Spinal cord (tissue), 10 donors: ENCODE measurements around the gene PIP4K2C. TPM values are rescaled to one million over a fixed set of nuclear protein-coding genes. Genes with fewer than 3 reads are reported as not detected.
"Not testable (repeated sequence)": the region's sequence is repeated elsewhere in the genome, so short reads cannot be mapped to it uniquely, and the experiment has no call there.

Source experiments
- DNase-seq, 6 donors: peaks; one replicate each; pipeline versions ENCODE4 v3.0.0 to v3.0.0-alpha.2; 2013 to 2015; ENCODE audit warnings: low spot score in 6 of 6, low read depth in 4 of 6
- H3K27ac ChIP-seq: one replicate; pipeline ENCODE4 v1.5.1; 2013; ENCODE audit warnings: low read depth, low read length, control low read depth
- H3K27me3 ChIP-seq: one replicate; pipeline ENCODE4 v1.6.1; 2013; ENCODE audit warnings: low read length; ENCODE audit not compliant: control insufficient read depth, insufficient read depth
- H3K36me3 ChIP-seq: one replicate; pipeline ENCODE4 v1.6.1; 2013; ENCODE audit warnings: low read length; ENCODE audit not compliant: control insufficient read depth, insufficient read depth
- H3K4me1 ChIP-seq: one replicate; pipeline ENCODE4 v1.6.1; 2013; ENCODE audit warnings: low read length; ENCODE audit not compliant: control insufficient read depth, insufficient read depth
- H3K4me3 ChIP-seq: one replicate; pipeline ENCODE4 v1.5.1; 2013; ENCODE audit warnings: low read depth, low read length, control low read depth
- H3K9me3 ChIP-seq: one replicate; pipeline ENCODE4 v1.6.1; 2013; ENCODE audit warnings: low read length; ENCODE audit not compliant: control insufficient read depth, insufficient read depth
- WGBS: methylation state at CpG from one replicate; pipeline ENCODE4 v1.1.5; 2013; ENCODE audit warnings: missing lambda C conversion rate; ENCODE audit not compliant: insufficient coverage; 5-methylcytosine and 5-hydroxymethylcytosine counted together
- polyA plus RNA-seq, 2 donors: library from polyadenylated mRNA; unstranded; fragments of 120-200 nt; gene quantifications; one replicate each; pipeline ENCODE4 v1.2.1, GENCODE V29; 2013; ENCODE audit not compliant: insufficient read length in 2 of 2
- total RNA-seq, 2 donors: library from RNA; depleted of rRNA in 1 of 2; stranded (reverse); fragments of 120-200 nt in 1 of 2; fragments of >200 nt in 1 of 2; gene quantifications; one replicate each; pipeline versions ENCODE4 v1.2.3 to v1.2.4, GENCODE V29; 2013 to 2014
- donor health status: healthy.

PIP4K2C gene
- total and polyA plus RNA-seq, 4 donors: 12.5 to 20.7 (median 19.4) TPM

- not testable (repeated sequence) for H3K27me3 ChIP-seq, H3K9me3 ChIP-seq, H3K27ac ChIP-seq, H3K4me3 ChIP-seq, H3K36me3 ChIP-seq, H3K4me1 ChIP-seq, DNase-seq
- WGBS: no CpG with 5 or more reads among the region's 15 CpGs
These were observed 55.7 kb downstream of the PIP4K2C start for GRCh38 chr12:57646659-57647049.

Other genes with a start within 250 kb of the PIP4K2C start
- gene R3HDM2, start 160.1 kb upstream of the PIP4K2C start, total RNA-seq: 10 to 100 TPM; 42.7 to 46.4 TPM
- gene R3HDM2, start 160.1 kb upstream of the PIP4K2C start, polyA plus RNA-seq: 10 to 100 TPM; 83.9 to 98.2 TPM
- not detected for gene INHBC, start 156.4 kb upstream of the PIP4K2C start, total RNA-seq
- gene INHBC, start 156.4 kb upstream of the PIP4K2C start, polyA plus RNA-seq: under 1 TPM; 0.13 to 0.15 TPM
- gene INHBE, start 135.9 kb upstream of the PIP4K2C start, total RNA-seq: not detected
- gene INHBE, start 135.9 kb upstream of the PIP4K2C start, polyA plus RNA-seq: under 1 TPM; 0.23 to 0.51 TPM
- 1 to 10 TPM; 2.6 to 5.4 TPM for gene GLI1, start 131.4 kb upstream of the PIP4K2C start, total RNA-seq
- gene GLI1, start 131.4 kb upstream of the PIP4K2C start, polyA plus RNA-seq: 1 to 10 TPM; 8.5 to 9.2 TPM
- gene ARHGAP9, start 111.3 kb upstream of the PIP4K2C start, total RNA-seq: 1 to 10 TPM; 4.8 to 5.6 TPM
- gene ARHGAP9, start 111.3 kb upstream of the PIP4K2C start, polyA plus RNA-seq: 1 to 10 TPM; 5.0 to 6.5 TPM
- gene MARS1, start 103.1 kb upstream of the PIP4K2C start, total RNA-seq: 100 to 1,000 TPM in 1 of 2 donors, 10 to 100 TPM in 1; 68.6 to 115 TPM
- 100 to 1,000 TPM; 171 to 203 TPM for gene MARS1, start 103.1 kb upstream of the PIP4K2C start, polyA plus RNA-seq
- gene DDIT3, start 70.7 kb upstream of the PIP4K2C start, total RNA-seq: 10 to 100 TPM; 19.9 to 46.7 TPM
- gene DDIT3, start 70.7 kb upstream of the PIP4K2C start, polyA plus RNA-seq: 10 to 100 TPM; 25.3 to 29.4 TPM
- gene MBD6, start 68.4 kb upstream of the PIP4K2C start, total RNA-seq: 10 to 100 TPM in 1 of 2 donors, 1 to 10 TPM in 1; 9.4 to 18.2 TPM
- gene MBD6, start 68.4 kb upstream of the PIP4K2C start, polyA plus RNA-seq: 10 to 100 TPM; 63.2 to 74.0 TPM
- gene DCTN2, start 44.0 kb upstream of the PIP4K2C start, total RNA-seq: 100 to 1,000 TPM; 125 to 162 TPM
- 100 to 1,000 TPM; 232 to 246 TPM for gene DCTN2, start 44.0 kb upstream of the PIP4K2C start, polyA plus RNA-seq
- 100 to 1,000 TPM in 1 of 2 donors, 10 to 100 TPM in 1; 34.8 to 101 TPM for gene KIF5A, start 41.1 kb upstream of the PIP4K2C start, total RNA-seq
- gene KIF5A, start 41.1 kb upstream of the PIP4K2C start, polyA plus RNA-seq: 100 to 1,000 TPM; 188 to 224 TPM
- 10 to 100 TPM; 36.2 to 66.3 TPM for gene DTX3, start 13.6 kb downstream of the PIP4K2C start, total RNA-seq
- 100 to 1,000 TPM; 144 to 162 TPM for gene DTX3, start 13.6 kb downstream of the PIP4K2C start, polyA plus RNA-seq
- gene ARHGEF25, start 20.2 kb downstream of the PIP4K2C start, total RNA-seq: 10 to 100 TPM; 27.2 to 42.4 TPM
- gene ARHGEF25, start 20.2 kb downstream of the PIP4K2C start, polyA plus RNA-seq: 10 to 100 TPM; 47.7 to 61.9 TPM
- gene B4GALNT1, start 42.0 kb downstream of the PIP4K2C start, total RNA-seq: 10 to 100 TPM; 11.7 to 19.7 TPM
- 10 to 100 TPM; 45.7 to 50.0 TPM for gene B4GALNT1, start 42.0 kb downstream of the PIP4K2C start, polyA plus RNA-seq
- 100 to 1,000 TPM; 140 to 261 TPM for gene OS9, start 102.9 kb downstream of the PIP4K2C start, total RNA-seq
- 100 to 1,000 TPM; 178 to 203 TPM for gene OS9, start 102.9 kb downstream of the PIP4K2C start, polyA plus RNA-seq
- 10 to 100 TPM; 13.0 to 27.5 TPM for gene AGAP2, start 147.6 kb downstream of the PIP4K2C start, total RNA-seq
- 100 to 1,000 TPM; 109 to 120 TPM for gene AGAP2, start 147.6 kb downstream of the PIP4K2C start, polyA plus RNA-seq
- 10 to 100 TPM; 56.0 to 64.0 TPM for gene TSPAN31, start 153.8 kb downstream of the PIP4K2C start, total RNA-seq
- 10 to 100 TPM; 72.6 to 86.5 TPM for gene TSPAN31, start 153.8 kb downstream of the PIP4K2C start, polyA plus RNA-seq
- 100 to 1,000 TPM in 1 of 2 donors, 10 to 100 TPM in 1; 62.9 to 116 TPM for gene CDK4, start 161.1 kb downstream of the PIP4K2C start, total RNA-seq
- gene CDK4, start 161.1 kb downstream of the PIP4K2C start, polyA plus RNA-seq: 100 to 1,000 TPM; 138 to 142 TPM
- 10 to 100 TPM; 13.0 to 13.3 TPM for gene MARCHF9, start 163.9 kb downstream of the PIP4K2C start, total RNA-seq
- 10 to 100 TPM; 43.6 to 47.7 TPM for gene MARCHF9, start 163.9 kb downstream of the PIP4K2C start, polyA plus RNA-seq
- gene CYP27B1, start 175.9 kb downstream of the PIP4K2C start, total RNA-seq: under 1 TPM in 1 of 2 donors, not detected in 1; 0.72 TPM
- 1 to 10 TPM; 1.4 to 1.9 TPM for gene CYP27B1, start 175.9 kb downstream of the PIP4K2C start, polyA plus RNA-seq
- 10 to 100 TPM in 1 of 2 donors, 1 to 10 TPM in 1; 4.1 to 11.6 TPM for gene METTL1, start 180.9 kb downstream of the PIP4K2C start, total RNA-seq
- gene METTL1, start 180.9 kb downstream of the PIP4K2C start, polyA plus RNA-seq: 10 to 100 TPM; 12.7 to 17.6 TPM
- 1 to 10 TPM; 5.5 to 6.1 TPM for gene EEF1AKMT3, start 181.4 kb downstream of the PIP4K2C start, total RNA-seq
- 1 to 10 TPM; 4.7 to 6.0 TPM for gene EEF1AKMT3, start 181.4 kb downstream of the PIP4K2C start, polyA plus RNA-seq
- gene TSFM, start 191.6 kb downstream of the PIP4K2C start, total RNA-seq: 10 to 100 TPM; 30.7 to 32.1 TPM
- gene TSFM, start 191.6 kb downstream of the PIP4K2C start, polyA plus RNA-seq: 10 to 100 TPM; 41.0 to 46.8 TPM
- gene AVIL, start 227.5 kb downstream of the PIP4K2C start, total RNA-seq: 100 to 1,000 TPM in 1 of 2 donors, 1 to 10 TPM in 1; 8.5 to 135 TPM
- 10 to 100 TPM; 13.7 to 17.5 TPM for gene AVIL, start 227.5 kb downstream of the PIP4K2C start, polyA plus RNA-seq